B cell (primary cell): ENCODE data around the gene GPRASP1. TPM values are rescaled to one million over a fixed set of nuclear protein-coding genes. Genes with fewer than 3 reads are reported as not detected.
A peak's percentile ranks its signal among the peaks of the same experiment; 100 is the strongest.

Source experiments
- ATAC-seq: fragments of 200-7000 bp; cut with Tn5 transposase; one replicate; pipeline ENCODE4 v1.10.0; 2021; ENCODE audit warnings: low read depth, mild to moderate bottlenecking, moderate number of reproducible peaks, moderate library complexity
- CTCF ChIA-PET: fragments of 350-600 bp; sonication (Branson Sonifier 250); formaldehyde crosslinking; loops from one replicate; lab custom pipeline; 2021; ENCODE audit warnings: antibody characterized with exemption, inconsistent platforms; lab: Charles Lee
- POLR2A ChIA-PET: fragments of 350-600 bp; sonication (Branson Sonifier 250); formaldehyde crosslinking; loops from one replicate; lab custom pipeline; 2021; ENCODE audit warnings: antibody characterized with exemption; lab: Charles Lee
- DNase-seq: peaks from one replicate; pipeline ENCODE4 v3.0.0; 2013
- H2AFZ ChIP-seq: 2 replicates; pipeline ENCODE4 v1.6.1; 2012; ENCODE audit warnings: mild to moderate bottlenecking, low read depth, low read length; ENCODE audit not compliant: insufficient read depth, poor library complexity, severe bottlenecking
- H3K27ac ChIP-seq, 2 donors: 1 replicate in 1 of 2; 2 replicates in 1 of 2; pipeline ENCODE4 v1.5.1; 2012 to 2013; ENCODE audit warnings: low read length in 2 of 2, mild to moderate bottlenecking in 2 of 2, moderate library complexity in 1 of 2
- H3K27me3 ChIP-seq, 4 experiments: fragments of 200-600 bp in 1 of 4; sonication (generic) in 1 of 4; replicated peaks in 1 of 4; 1 replicate in 2 of 4; 2 replicates in 2 of 4; pipeline versions ENCODE4 v1.6.1 to v1.7.0; 2013 to 2016; ENCODE audit warnings: low read length in 3 of 4, mild to moderate bottlenecking in 2 of 4, mixed read lengths in 1 of 4, moderate library complexity in 1 of 4; ENCODE audit not compliant: insufficient read depth in 4 of 4, control insufficient read depth in 3 of 4; ENCODE audit errors: control extremely low read depth in 1 of 4
- H3K36me3 ChIP-seq, 2 experiments: replicated peaks in 1 of 2; 1 replicate in 1 of 2; 2 replicates in 1 of 2; pipeline versions ENCODE4 v1.6.1 to v1.7.1; 2013; ENCODE audit warnings: low read length in 1 of 2; ENCODE audit not compliant: insufficient read depth in 2 of 2, control insufficient read depth in 1 of 2; ENCODE audit errors: control extremely low read depth in 1 of 2, extremely low read depth in 1 of 2
- H3K4me1 ChIP-seq, 2 donors: fragments of 200-600 bp in 1 of 2; sonication (generic) in 1 of 2; 1 replicate in 1 of 2; 2 replicates in 1 of 2; pipeline versions ENCODE4 v1.5.1 to v1.6.1; 2013 to 2017; ENCODE audit warnings: low read length in 2 of 2; ENCODE audit not compliant: control insufficient read depth in 2 of 2, insufficient read depth in 2 of 2
- H3K4me2 ChIP-seq: replicated peaks from 2 replicates; pipeline ENCODE3; 2012; ENCODE audit warnings: mild to moderate bottlenecking, low read depth, low read length; ENCODE audit not compliant: poor library complexity, severe bottlenecking
- H3K4me3 ChIP-seq, 5 experiments: fragments of 200-600 bp in 1 of 5; sonication (generic) in 1 of 5; 1 replicate in 3 of 5; 2 replicates in 2 of 5; pipeline versions ENCODE4 v1.5.1 to v1.7.0; 2011 to 2016; ENCODE audit warnings: low read length in 4 of 5, mild to moderate bottlenecking in 4 of 5, low read depth in 2 of 5, control low read depth in 1 of 5, moderate library complexity in 1 of 5; ENCODE audit not compliant: insufficient read depth in 1 of 5; ENCODE audit errors: control extremely low read depth in 1 of 5, extremely low read depth in 1 of 5
- H3K79me2 ChIP-seq: fragments of 200-600 bp; sonication (generic); one replicate; pipeline ENCODE4 v1.6.0; 2016; ENCODE audit warnings: low read length; ENCODE audit not compliant: control insufficient read depth, insufficient read depth
- H3K9ac ChIP-seq: fragments of 200-600 bp; sonication (generic); 2 replicates; pipeline ENCODE4 v1.6.1; 2017; ENCODE audit warnings: mild to moderate bottlenecking, low read length, moderate library complexity
- H3K9me3 ChIP-seq, 3 donors: one replicate each; pipeline versions ENCODE4 v1.6.1 to v1.7.1; 2013; ENCODE audit warnings: low read length in 2 of 3; ENCODE audit not compliant: control insufficient read depth in 2 of 3, insufficient read depth in 1 of 3; ENCODE audit errors: control extremely low read depth in 1 of 3
- H4K20me1 ChIP-seq: 2 replicates; pipeline ENCODE4 v1.6.0; 2012; ENCODE audit warnings: mild to moderate bottlenecking, low read length; ENCODE audit not compliant: insufficient read depth, control insufficient read depth, poor library complexity, severe bottlenecking
- H3K27ac Mint-ChIP-seq: one replicate; pipeline ENCODE4 v1.8.0; 2021; ENCODE audit warnings: mixed read lengths
- H3K27me3 Mint-ChIP-seq: one replicate; pipeline ENCODE4 v1.8.0; 2021; ENCODE audit warnings: mixed read lengths
- H3K4me1 Mint-ChIP-seq: one replicate; pipeline ENCODE4 v1.8.0; 2021; ENCODE audit warnings: mixed read lengths
- H3K4me3 Mint-ChIP-seq: one replicate; pipeline ENCODE4 v1.8.0; 2021; ENCODE audit warnings: mixed read lengths
- H3K9me3 Mint-ChIP-seq: one replicate; pipeline ENCODE4 v1.8.0; 2022; ENCODE audit warnings: mixed read lengths; ENCODE audit not compliant: insufficient read depth
- CTCF ChIP-seq: fragments of 200-600 bp; IDR thresholded peaks from one replicate; pipeline ENCODE4 v1.8.0; 2022; ENCODE audit warnings: antibody characterized with exemption, mild to moderate bottlenecking
- EZH2 ChIP-seq: IDR thresholded peaks from 2 replicates; pipeline ENCODE4 v1.6.1; 2012; ENCODE audit warnings: borderline replicate concordance, low read depth, mild to moderate bottlenecking, moderate library complexity, low read length; ENCODE audit not compliant: insufficient read depth, poor library complexity, severe bottlenecking
- WGBS: methylation state at CpG from one replicate; pipeline ENCODE4 v1.1.5; 2013; ENCODE audit warnings: missing lambda C conversion rate; ENCODE audit not compliant: insufficient coverage; 5-methylcytosine and 5-hydroxymethylcytosine counted together
- intact Hi-C: fragments of 100-400 bp; cut with micrococcal nuclease; formaldehyde crosslinking; loops from one replicate; pipeline ENCODE4 v1.10.0; 2022
- polyA minus RNA-seq: library from RNA; depleted of rRNA, polyadenylated mRNA; stranded (reverse); fragments of >200 nt; gene quantifications from 2 replicates; pipeline ENCODE4 v1.2.3, GENCODE V29; 2012
- polyA plus RNA-seq: library from polyadenylated mRNA; depleted of rRNA; stranded (reverse); fragments of >200 nt; gene quantifications from 2 replicates; pipeline ENCODE4 v1.2.3, GENCODE V29; 2012
- total RNA-seq, 2 donors: library from RNA; stranded (reverse); fragments of 120-200 nt in 1 of 2; gene quantifications; 1 replicate in 1 of 2; 2 replicates in 1 of 2; pipeline versions ENCODE4 v1.2.3 to v1.2.4, GENCODE V29; 2013 to 2022

The GPRASP1 gene
- 22.3 and 22.5 TPM in 2 replicates for total RNA-seq
- 8.2 TPM for total RNA-seq (2013)
- 6.3 and 16.2 TPM in 2 replicates for polyA plus RNA-seq
- 3.9 and 6.8 TPM in 2 replicates for polyA minus RNA-seq

GRCh38 chrX:102651242-102652011, at the start of gene GPRASP1:
GPRASP1 (plus strand) TSS chrX:102651483; CDS start chrX:102653914, 2,431 bp downstream.
- H3K4me1 ChIP-seq = no peaks in the 10 kb centered on the region
- no peaks in the 10 kb centered on the region for H3K36me3 ChIP-seq
- peak; percentile 74 for ATAC-seq
- no peaks in the 10 kb centered on the region for H3K27me3 ChIP-seq
- under 1% methylated on average over 47 of the region's 61 CpGs for WGBS
- no peaks in the 10 kb centered on the region for H3K9me3 ChIP-seq
- ChIA-PET POLR2A (interaction anchor here (0.6 kb wide), 1 partner anchor 9 kb away, joined by 4 read pairs; no protein-coding TSS in a partner anchor), CTCF (no interaction called here)
- H4K20me1 ChIP-seq = no peaks in the 10 kb centered on the region
- peak; percentile 78 for DNase-seq
- peak within 1 kb of the TSS; percentile 79 for H2AFZ ChIP-seq
- intact Hi-C loops = loop anchor here (1.0 to 10.0 kb wide), 4 partner anchors 8 to 1244 kb away; partner anchors contain the start of genes ARMCX5, GLA, HNRNPH2 and ZMAT1
- Mint-ChIP-seq H3K27ac (peak within 1 kb of the TSS; percentile 94), H3K27me3 (no peaks in the 10 kb centered on the region), H3K4me3 (peak within 1 kb of the TSS; percentile 99), H3K9me3 (no peaks in the 10 kb centered on the region), H3K4me1 (peaks cover 16% of the 10 kb centered on the region)
- peak within 1 kb of the TSS; percentile 16 to 71 (median 64) for H3K4me3 ChIP-seq
- peak within 1 kb of the TSS; percentile 83 for H3K4me2 ChIP-seq
- peak within 1 kb of the TSS; percentile 34 to 51 for H3K27ac ChIP-seq
- no peak for TF ChIP-seq CTCF
- no peak for TF ChIP-seq EZH2
- H3K79me2 ChIP-seq = no peaks in the 10 kb centered on the region
- H3K9ac ChIP-seq = peak within 1 kb of the TSS; percentile 76

- Histone ChIP-seq H3K36me3 (no peaks in the 10 kb centered on the region), H3K4me1 (peaks cover 7% of the 10 kb centered on the region in 2 donors), H3K4me2 (no peak overlapping the region), H3K9me3 (no peaks in the 10 kb centered on the region), H3K79me2 (no peaks in the 10 kb centered on the region), H3K9ac (no peak overlapping the region), H3K27ac (no peak overlapping the region), H4K20me1 (no peaks in the 10 kb centered on the region), H2AFZ (no peak overlapping the region), H3K4me3 (no peak overlapping the region), H3K27me3 (no peaks in the 10 kb centered on the region)
- ATAC-seq (no peak), DNase-seq (no peak)
- no CpG with 5 or more reads among the region's 1 CpG for WGBS
- Mint-ChIP-seq H3K4me3 (no peak overlapping the region), H3K4me1 (peaks cover 41% of the 10 kb centered on the region), H3K27me3 (no peaks in the 10 kb centered on the region), H3K27ac (no peak overlapping the region), H3K9me3 (no peaks in the 10 kb centered on the region)
- no peak for TF ChIP-seq EZH2
- POLR2A ChIA-PET = no interaction called here
- CTCF ChIA-PET = no interaction called here
- intact Hi-C loops = no loop called here
These were observed 47.0 kb upstream of the GPRASP1 start for GRCh38 chrX:102604327-102604726.
